ENCODE measurements around the gene SP6.

The SP6 gene

GRCh38 chr17:47850692-47851573, at the start of gene SP6:
Gene SP6 (minus strand): TSS chr17:47851163. CDS start chr17:47848429, 2,734 bp downstream.
- peak; percentile 76 for DNase-seq

- no peak for DNase-seq
Observed at GRCh38 chr17:47899643-47900042, 48.7 kb upstream of the SP6 start.

DNA sequence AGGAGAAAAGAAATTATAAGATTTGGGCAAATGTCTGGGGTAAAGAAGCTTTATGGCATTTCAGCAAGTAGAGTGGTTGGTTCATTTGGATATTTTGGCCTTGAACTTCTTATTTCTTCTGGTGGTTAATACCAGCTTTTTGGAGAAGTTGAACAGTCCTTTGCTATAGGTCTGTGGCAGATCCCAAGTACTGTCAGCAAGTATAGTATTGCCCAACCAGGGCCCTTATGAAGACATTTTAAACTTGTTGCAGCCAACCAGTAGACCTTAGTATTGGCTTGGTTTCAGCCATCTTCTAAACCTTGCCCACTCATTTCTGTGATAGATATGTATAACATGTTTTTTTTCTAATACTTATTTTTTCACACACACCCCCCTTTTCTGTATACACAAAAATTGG, 47.3 kb upstream of the SP6 start:
- DNase-seq = no peak

DNA sequence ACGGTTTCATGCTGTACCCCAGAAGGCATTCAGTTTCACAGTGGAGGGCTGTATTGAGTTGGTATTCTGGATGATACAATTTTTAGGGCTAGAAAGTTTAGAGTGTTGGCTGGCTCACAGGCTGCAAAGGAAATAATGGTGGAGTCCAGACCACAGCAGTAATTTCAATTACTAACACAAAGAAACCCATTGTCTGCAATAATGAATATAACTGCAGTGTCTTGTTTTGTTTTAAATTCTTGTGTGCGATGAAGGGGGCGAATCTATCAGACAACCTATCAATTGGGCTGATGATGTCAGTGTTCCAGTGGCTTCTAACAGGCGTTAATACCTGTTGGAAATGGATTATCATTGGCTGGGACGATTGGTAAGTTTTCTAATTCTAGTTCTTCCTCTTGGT, 46.6 kb upstream of the SP6 start:
- DNase-seq = no peak

DNA sequence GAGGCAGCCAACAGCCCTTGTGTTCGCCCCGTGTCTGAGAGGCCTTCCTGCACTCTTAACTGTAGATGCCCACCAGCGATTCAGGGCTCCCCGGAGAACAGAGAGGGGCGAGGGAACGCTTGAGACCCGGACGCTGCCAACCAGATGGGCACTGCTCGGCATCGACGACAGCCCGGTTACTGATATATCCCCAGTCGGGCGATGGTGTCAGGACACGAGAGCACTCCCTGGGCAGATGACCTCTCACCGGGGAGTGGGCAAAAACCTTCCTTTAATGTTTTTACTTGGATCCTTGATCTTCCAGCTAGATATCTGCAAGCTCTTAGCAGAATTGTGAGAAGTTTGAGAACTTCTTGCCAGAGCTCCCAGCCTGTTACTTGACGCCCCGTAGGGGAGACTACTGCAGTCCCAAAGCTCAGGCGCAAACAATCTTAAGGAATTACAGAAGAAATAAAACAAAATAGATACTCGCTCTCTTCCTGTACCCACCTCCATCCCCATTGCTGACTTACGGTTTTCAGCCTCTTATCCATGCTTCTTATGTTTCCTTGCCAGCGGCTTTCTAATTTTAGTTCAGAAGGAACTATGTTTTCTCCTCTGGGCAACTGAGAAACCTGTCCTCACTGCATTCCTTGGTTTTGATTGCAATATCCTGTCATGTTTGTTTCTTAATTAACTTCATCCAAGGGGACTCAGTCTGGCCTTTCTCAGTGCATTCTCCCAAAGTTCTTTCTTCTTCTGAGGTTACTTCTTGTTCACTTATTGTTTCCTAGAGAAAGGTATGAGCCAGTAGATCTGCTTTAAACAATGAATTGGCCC, 45.9 kb upstream of the SP6 start:
- no peak for DNase-seq

DNA sequence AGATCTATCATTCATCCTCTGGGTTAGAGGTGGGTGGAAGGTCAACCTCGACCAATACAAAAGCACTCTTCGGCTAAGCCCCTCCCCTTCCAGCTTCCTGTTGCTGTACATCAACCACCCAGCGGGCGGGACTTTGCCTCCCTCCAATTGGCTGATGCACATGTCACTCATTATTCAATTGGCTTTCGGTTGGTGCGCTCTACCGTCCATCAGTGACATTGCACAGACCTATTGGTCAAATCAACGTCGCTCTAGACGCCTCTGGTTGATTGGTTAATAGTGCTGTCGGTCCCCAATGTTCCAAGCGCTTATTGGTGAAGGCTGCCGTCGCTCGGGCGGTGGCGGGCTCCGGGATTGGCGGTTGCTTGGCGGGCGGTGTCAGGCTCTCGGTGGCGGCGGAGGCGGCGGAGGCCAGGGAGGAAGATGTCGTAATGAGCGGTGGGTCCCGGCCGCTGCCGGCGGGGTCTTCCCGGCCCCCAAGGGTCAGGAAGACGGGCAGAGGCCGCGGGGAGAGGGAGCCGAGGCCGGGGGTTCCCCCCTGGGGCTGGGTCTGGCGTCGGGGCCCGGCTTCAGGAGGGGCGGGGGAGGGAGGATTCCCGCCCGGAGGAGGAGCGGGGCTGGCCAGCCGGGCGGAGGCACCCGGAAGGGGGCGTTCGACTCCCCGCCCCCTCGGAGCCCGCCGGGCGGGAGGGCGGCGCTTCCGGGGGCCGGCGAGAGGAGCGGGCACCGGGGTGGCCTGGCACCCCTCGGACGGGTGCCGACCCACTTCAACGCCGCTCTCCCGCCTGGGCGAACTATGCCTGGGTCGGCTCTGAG, 45.1 kb upstream of the SP6 start, which contains the start of gene SP2:
Gene SP2 (plus strand): TSS at position 381 of the 816 bp plus-strand sequence. CDS start 51 bp downstream, at position 432.
- DNase-seq = peak; percentile 99

- DNase-seq = no peak
Observed at GRCh38 chr17:47895347-47895855, 44.4 kb upstream of the SP6 start.

DNA sequence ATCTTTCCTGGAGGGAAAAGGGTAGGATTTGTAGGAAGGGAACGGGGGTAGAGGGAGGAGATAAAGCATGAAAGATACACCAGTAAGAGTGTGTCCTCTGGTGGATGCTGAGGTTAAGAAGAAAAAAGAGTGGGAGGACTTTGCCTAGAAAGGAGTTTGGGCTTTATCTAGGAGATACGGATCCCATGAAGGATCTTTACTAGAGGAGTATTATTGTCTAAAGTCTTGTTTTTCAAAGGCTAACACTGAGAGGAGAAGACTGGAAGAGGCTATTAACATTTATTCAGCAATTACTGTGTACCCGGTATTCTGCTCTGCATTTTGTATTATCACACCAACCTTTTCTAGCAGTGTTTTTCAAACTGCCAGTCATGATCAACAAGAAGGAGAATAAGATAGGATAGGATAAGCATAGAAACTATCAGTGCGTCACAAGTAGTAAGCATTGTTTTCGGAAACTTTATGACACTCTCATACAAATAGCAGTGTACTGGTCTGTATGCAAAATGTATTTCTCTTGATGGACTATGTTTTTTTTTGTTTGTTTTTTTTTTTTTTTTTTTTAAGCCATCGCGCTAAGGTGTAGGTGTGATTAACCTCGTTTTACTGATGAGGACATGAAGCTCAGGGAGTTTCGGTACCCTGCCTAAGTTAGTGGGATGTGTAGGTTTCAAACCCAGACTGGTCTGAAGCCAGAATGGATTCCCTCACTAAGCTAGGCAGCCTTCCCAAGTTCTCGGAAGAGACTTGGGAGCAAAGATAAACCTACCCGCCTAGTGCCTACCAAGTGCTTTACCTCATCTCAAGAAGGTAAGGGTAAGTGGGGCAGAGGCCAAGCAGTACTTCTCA, 43.8 kb upstream of the SP6 start:
- DNase-seq = no peak

GRCh38 chr17:47891545-47892088, 40.7 kb upstream of the SP6 start:
- no peak for DNase-seq

- peak; percentile 91 for DNase-seq
Observed at GRCh38 chr17:47889734-47890529, 39.0 kb upstream of the SP6 start.

GRCh38 chr17:47888293-47888692, 37.3 kb upstream of the SP6 start:
- no peak for DNase-seq

GRCh38 chr17:47884905-47885730, 34.2 kb upstream of the SP6 start:
- no peak for DNase-seq

DNA sequence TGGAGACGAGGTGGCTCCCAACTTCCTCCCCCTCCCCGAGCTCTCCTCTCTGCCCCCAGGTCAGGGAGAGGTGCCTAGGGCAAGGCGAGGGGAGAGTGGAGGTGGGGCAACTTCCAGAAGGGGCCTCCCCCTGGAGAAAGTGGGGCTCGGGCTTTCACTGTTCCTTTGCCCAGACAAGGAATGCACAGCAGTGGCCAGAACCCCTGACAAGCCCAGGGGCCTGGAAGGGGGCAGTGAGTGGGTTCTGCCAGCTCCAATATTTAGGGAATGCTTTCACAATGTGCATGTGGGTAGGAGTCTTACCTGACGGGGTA, 33.4 kb upstream of the SP6 start:
- DNase-seq = no peak

- no peak for DNase-seq
Observed at GRCh38 chr17:47883589-47884426, 32.8 kb upstream of the SP6 start.

DNA sequence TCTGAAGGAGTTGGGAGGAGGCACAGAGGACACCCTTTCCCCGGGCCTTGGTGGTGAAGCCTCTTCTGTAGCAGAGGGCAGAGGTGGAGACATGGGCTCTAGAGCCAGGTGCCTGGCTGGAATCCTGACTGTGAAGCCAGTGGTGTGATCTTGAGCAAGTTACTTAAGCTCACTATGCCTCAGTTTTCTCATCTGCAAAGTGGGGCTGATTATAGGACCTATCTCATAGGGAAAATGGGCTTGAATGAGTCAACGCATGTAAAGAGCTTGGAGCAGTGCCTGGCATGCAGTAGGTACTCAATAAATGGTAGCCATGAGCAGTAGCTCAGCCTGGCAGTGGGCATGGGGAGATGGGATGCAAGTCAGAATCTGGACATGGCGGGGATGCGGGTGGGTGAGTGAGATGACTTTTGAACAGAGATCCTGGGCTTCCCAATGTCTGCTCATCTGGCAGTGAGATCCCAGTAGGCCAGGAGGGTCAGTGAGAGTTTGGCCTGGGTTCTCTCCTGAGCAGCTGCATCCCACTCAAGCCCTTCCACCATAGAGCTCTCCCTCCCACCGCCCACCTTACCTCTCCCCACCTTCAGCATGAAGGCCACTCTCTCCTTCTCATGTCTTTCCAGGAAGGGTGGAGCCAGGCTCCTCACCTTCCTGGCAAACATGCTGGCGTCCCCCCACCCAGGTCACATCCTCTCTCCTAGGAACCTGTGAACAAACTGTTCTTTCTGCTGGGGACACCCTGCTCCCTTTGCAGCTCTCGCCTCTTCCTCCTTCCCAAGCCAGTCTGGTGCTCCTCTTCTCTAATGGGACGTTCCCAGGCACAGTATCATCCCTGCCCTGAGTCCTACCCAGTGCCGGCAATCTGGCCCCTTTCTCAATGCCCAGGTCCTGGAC, 32.0 kb upstream of the SP6 start:
- no peak for DNase-seq

DNA sequence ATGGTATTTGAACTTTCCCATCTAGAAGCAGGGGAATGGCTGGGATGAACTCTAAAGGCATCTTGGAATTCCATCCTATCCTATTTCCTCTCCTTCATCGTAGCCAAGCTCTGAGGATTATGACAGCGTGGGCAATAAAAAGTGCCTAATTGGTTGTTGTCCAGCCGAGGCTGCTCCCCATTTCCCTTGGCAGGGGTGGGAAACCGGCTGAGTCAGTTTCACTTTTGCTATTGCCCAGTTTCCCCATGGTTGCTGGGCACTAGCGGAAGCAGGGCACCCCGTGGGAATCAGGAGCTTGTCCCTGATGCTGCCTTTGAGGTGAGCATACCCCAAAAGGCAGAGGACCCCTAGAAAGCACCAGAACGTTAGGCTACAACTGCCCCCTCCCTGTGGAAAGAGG, 31.3 kb upstream of the SP6 start:
- no peak for DNase-seq

DNA sequence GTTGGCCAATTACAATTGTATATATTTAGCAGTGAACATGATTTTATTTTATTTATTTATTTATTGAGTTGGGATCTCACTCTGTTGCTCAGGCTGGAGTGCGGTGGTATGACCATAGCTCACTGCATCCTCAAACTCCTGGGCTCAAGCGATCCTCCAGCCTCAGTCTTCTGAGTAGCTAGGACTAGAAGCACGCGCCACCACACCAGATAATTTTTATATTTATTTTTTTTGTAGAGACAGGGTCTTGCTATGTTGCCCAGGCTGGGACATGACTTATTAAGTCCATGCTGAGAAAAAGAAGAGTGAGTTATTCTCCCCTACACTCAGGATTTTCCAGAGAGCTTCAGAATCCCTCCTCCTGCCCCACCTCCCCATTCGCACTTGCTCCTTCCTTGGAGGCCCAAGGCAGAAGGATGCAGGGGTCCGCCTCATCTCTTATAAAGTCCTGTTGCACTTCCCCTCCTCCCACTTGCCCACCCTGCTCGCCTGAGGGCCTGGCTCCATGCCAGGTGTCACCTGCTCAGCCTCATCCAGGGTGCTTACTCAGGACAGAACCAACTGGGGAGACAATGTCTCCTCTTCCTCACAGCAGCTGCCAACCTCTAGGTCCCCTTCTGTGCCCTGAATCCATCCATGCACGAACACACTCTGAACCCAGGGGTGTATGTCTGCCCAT, 29.0 kb upstream of the SP6 start:
- DNase-seq = no peak

Data from activated naive CD4-positive, alpha-beta T cell treated with Interleukin-2 at 50 U/mL for 16 hours (primary cell).